HCT116 (cell line): ENCODE data around the gene UMPS. TPM values are rescaled to one million over a fixed set of nuclear protein-coding genes. Genes with fewer than 3 reads are reported as not detected.

Experiments used
- ATAC-seq: fragments of 200-7000 bp; cut with Tn5 transposase; 2 replicates; pipeline ENCODE4 v1.9.1; 2020; ENCODE audit warnings: mild to moderate bottlenecking, moderate library complexity
- BruUV-seq: library from RNA; stranded (reverse); fragments of 400-500 nt; replicated peaks from 2 replicates; lab custom pipeline; 2021; lab: Mats Ljungman, UMichigan
- CTCF ChIA-PET: fragments of 300-600 bp; sonication (Branson Sonifier 250); formaldehyde crosslinking; loops from one replicate; lab custom pipeline; 2021; ENCODE audit warnings: antibody characterized with exemption; lab: Charles Lee
- POLR2A ChIA-PET: fragments of 300-600, 350-600 bp; sonication (Branson Sonifier 250); formaldehyde crosslinking; loops from one replicate; lab custom pipeline; 2021; ENCODE audit warnings: antibody characterized with exemption; lab: Charles Lee
- RAD21 ChIA-PET, 2 experiments: fragments of 300-600 bp; sonication (Branson Sonifier 250); formaldehyde crosslinking; loops; one replicate each; lab custom pipeline; 2023; ENCODE audit warnings: low total read pairs in 2 of 2; ENCODE audit not compliant: uncharacterized antibody in 2 of 2, unreplicated experiment in 2 of 2, low non-redundant PET in 1 of 2; lab: Charles Lee
- DNase-seq: peaks from one replicate; pipeline ENCODE4 v3.0.0-alpha.2; 2010; ENCODE audit warnings: low read depth, low spot score
- H2AFZ ChIP-seq: fragments of 200-600 bp; shearing (Covaris generic), sonication (generic); 2 replicates; pipeline ENCODE4 v1.6.1; 2017; ENCODE audit warnings: low read depth, mixed run types, mixed read lengths, antibody characterized with exemption, low read length; ENCODE audit not compliant: poor library complexity, severe bottlenecking
- H3K27ac ChIP-seq: 2 replicates; pipeline ENCODE4 v1.5.1; 2012; ENCODE audit warnings: low read depth, low read length
- H3K27me3 ChIP-seq: fragments of 200-600 bp; sonication (generic); 2 replicates; pipeline ENCODE4 v1.6.1; 2016; ENCODE audit warnings: mixed run types, low read length, mixed read lengths; ENCODE audit not compliant: insufficient read depth
- H3K36me3 ChIP-seq, 2 experiments: fragments of 200-500 bp in 1 of 2; fragments of 200-600 bp in 1 of 2; sonication (Bioruptor generic) in 1 of 2; sonication (generic) in 1 of 2; 2 replicates each; pipeline versions ENCODE4 v1.5.1 to v1.6.1; 2014 to 2016; ENCODE audit warnings: low read length in 2 of 2, inconsistent platforms in 1 of 2, mixed read lengths in 1 of 2, mixed run types in 1 of 2; ENCODE audit not compliant: insufficient read depth in 2 of 2, control insufficient read depth in 1 of 2
- H3K4me1 ChIP-seq, 2 experiments: fragments of 200-600 bp in 1 of 2; sonication (generic) in 1 of 2; 2 replicates each; pipeline versions ENCODE4 v1.5.1 to v1.6.1; 2012 to 2017; ENCODE audit warnings: low read length in 2 of 2, inconsistent platforms in 1 of 2, mild to moderate bottlenecking in 1 of 2, mixed read lengths in 1 of 2, mixed run types in 1 of 2, moderate library complexity in 1 of 2; ENCODE audit not compliant: insufficient read depth in 2 of 2, control insufficient read depth in 1 of 2
- H3K4me2 ChIP-seq: fragments of 200-600 bp; sonication (generic); 2 replicates; pipeline ENCODE4 v1.6.1; 2017; ENCODE audit warnings: mixed run types, low read length, mixed read lengths
- H3K4me3 ChIP-seq, 2 experiments: fragments of 200-600 bp in 1 of 2; sonication (generic) in 1 of 2; replicated peaks in 1 of 2; 2 replicates each; pipeline ENCODE4 v1.5.1; 2011 to 2016; ENCODE audit warnings: low read length in 2 of 2, control low read depth in 1 of 2, low read depth in 1 of 2, mild to moderate bottlenecking in 1 of 2, mixed read lengths in 1 of 2, mixed run types in 1 of 2
- H3K79me2 ChIP-seq: fragments of 200-600 bp; sonication (generic); 2 replicates; pipeline ENCODE4 v1.6.1; 2017; ENCODE audit warnings: mild to moderate bottlenecking, mixed run types, low read length, moderate library complexity, mixed read lengths; ENCODE audit not compliant: insufficient read depth
- H3K9ac ChIP-seq: fragments of 200-600 bp; sonication (generic); 2 replicates; pipeline ENCODE4 v1.6.1; 2016; ENCODE audit warnings: low read length, mixed read lengths
- H3K9me2 ChIP-seq: fragments of 200-600 bp; sonication (generic), shearing (Covaris generic); 2 replicates; pipeline ENCODE4 v1.6.1; 2017; ENCODE audit warnings: mixed run types, mild to moderate bottlenecking, moderate library complexity; ENCODE audit not compliant: insufficient read depth
- H3K9me3 ChIP-seq, 2 experiments: fragments of 200-500 bp in 1 of 2; fragments of 200-600 bp in 1 of 2; sonication (Bioruptor generic) in 1 of 2; sonication (generic) in 1 of 2; 2 replicates each; pipeline ENCODE4 v1.6.1; 2014 to 2017; ENCODE audit warnings: low read length in 2 of 2, mixed read lengths in 2 of 2, inconsistent platforms in 1 of 2, low read depth in 1 of 2, mild to moderate bottlenecking in 1 of 2, mixed run types in 1 of 2, moderate library complexity in 1 of 2; ENCODE audit not compliant: control insufficient read depth in 1 of 2, insufficient read depth in 1 of 2
- H4K20me1 ChIP-seq: fragments of 200-600 bp; sonication (generic), shearing (Covaris generic); 2 replicates; pipeline ENCODE4 v1.6.1; 2017; ENCODE audit warnings: mixed run types, mild to moderate bottlenecking, moderate library complexity; ENCODE audit not compliant: insufficient read depth
- CEBPB ChIP-seq: IDR thresholded peaks from 2 replicates; pipeline ENCODE4 v1.6.1; 2012; ENCODE audit warnings: low read depth
- CTCF ChIP-seq, 3 experiments: fragments of 200-600 bp in 1 of 3; sonication (generic) in 1 of 3; IDR thresholded peaks in 2 of 3; conservative IDR thresholded peaks in 1 of 3; 2 replicates each; pipeline ENCODE4 v1.5.1; 2012 to 2017; ENCODE audit warnings: low read depth in 2 of 3, low read length in 2 of 3, antibody characterized with exemption in 1 of 3, borderline replicate concordance in 1 of 3, control low read depth in 1 of 3, mild to moderate bottlenecking in 1 of 3, mixed read lengths in 1 of 3, mixed run types in 1 of 3, moderate library complexity in 1 of 3; ENCODE audit not compliant: insufficient read depth in 1 of 3
- EGR1 ChIP-seq: IDR thresholded peaks from 2 replicates; pipeline ENCODE4 v1.6.1; 2012; ENCODE audit warnings: low read depth
- ELF1 ChIP-seq: IDR thresholded peaks from 2 replicates; pipeline ENCODE4 v1.6.1; 2012; ENCODE audit warnings: low read depth, borderline replicate concordance
- FOSL1 ChIP-seq: IDR thresholded peaks from 2 replicates; pipeline ENCODE4 v1.6.1; 2012; ENCODE audit warnings: low read depth
- JUND ChIP-seq: IDR thresholded peaks from 2 replicates; pipeline ENCODE4 v1.6.1; 2012
- MAX ChIP-seq: IDR thresholded peaks from 2 replicates; pipeline ENCODE4 v1.6.1; 2012
- RAD21 ChIP-seq: IDR thresholded peaks from 2 replicates; pipeline ENCODE4 v1.6.1; 2012; ENCODE audit warnings: low read depth, mild to moderate bottlenecking
- SP1 ChIP-seq: IDR thresholded peaks from 2 replicates; pipeline ENCODE4 v1.6.1; 2012; ENCODE audit warnings: low read depth
- YY1 ChIP-seq: IDR thresholded peaks from 2 replicates; pipeline ENCODE4 v1.6.1; 2011; ENCODE audit warnings: low read length, low read depth, moderate library complexity, mild to moderate bottlenecking; ENCODE audit not compliant: insufficient replicate concordance; ENCODE audit errors: extremely low read depth
- ZNF274 ChIP-seq: fragments of 200-500 bp; sonication (Bioruptor generic); IDR thresholded peaks from 2 replicates; pipeline ENCODE4 v1.6.1; 2014; ENCODE audit warnings: mild to moderate bottlenecking, low read depth, low read length, inconsistent platforms
- intact Hi-C: fragments of 100-400 bp; cut with micrococcal nuclease; formaldehyde crosslinking; loops from 2 replicates; pipeline ENCODE4 v1.10.0; 2022
- total RNA-seq: library from RNA; stranded (reverse); gene quantifications from one replicate; pipeline ENCODE4 v1.2.1, GENCODE V29; 2021; ENCODE audit not compliant: unreplicated experiment

UMPS gene
- total RNA-seq, 1 experiment from 2014 or later = 41.3 TPM

DNA sequence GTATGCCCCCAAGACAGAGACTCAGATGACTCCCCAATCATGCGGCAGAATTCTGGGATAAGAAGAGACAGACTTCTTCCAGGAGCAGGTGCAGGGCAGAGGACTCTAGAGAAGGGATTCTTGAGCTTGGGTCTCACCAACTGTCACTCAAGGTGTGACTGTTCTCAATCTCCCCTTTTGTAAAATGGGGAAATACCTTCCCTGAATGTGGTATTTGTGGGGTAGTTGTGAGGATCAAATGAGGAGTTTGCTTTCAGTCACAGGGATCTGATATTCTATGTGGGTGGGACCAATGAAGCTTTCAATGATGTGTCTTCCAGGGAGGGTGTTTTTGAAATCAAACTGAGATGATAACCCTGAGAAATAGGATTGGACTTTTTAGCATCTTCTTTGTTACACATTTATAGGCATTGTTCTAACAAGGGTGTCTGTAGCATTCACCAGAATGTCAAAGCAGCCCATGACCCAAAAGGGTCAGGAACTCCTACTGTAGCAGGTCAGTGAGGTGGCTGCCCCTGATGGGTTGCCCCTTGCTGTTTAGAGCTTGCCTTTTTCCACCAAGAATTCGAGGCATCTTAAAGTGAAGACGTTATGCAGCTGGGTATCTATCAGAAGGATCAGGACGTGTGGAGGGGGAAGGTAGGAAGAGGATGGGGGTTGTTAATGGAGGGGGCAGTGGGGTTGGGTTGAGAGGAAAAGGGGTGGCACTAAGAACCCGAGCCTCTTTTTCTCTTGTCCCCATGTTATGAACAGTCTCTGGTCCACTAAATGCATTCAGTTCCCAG, 28.8 kb downstream of the UMPS start:
- DNase-seq = no peak
- no peak for TF ChIP-seq FOSL1
- no peak for TF ChIP-seq SP1
- TF ChIP-seq CTCF (IDR thresholded peaks at IDR 0.05 in 2 of 3, conservative IDR thresholded peaks at IDR 0.05 in 1 of 3; ENCODE audit: borderline replicate concordance in 1 of 3, insufficient read depth in 1 of 3, low read depth in 2 of 3, low read length in 2 of 3) = no peak
- TF ChIP-seq CEBPB = no peak
- no peak for TF ChIP-seq RAD21
- TF ChIP-seq ZNF274 = no peak
- TF ChIP-seq EGR1 = no peak
- no peak for TF ChIP-seq MAX
- no peak for TF ChIP-seq JUND
- TF ChIP-seq ELF1 = no peak
- TF ChIP-seq YY1 = no peak
- Histone ChIP-seq H3K27me3 (no peaks in the 10 kb centered on the region), H3K4me3 (no peak overlapping the region), H3K9me3 (no peaks in the 10 kb centered on the region), H3K9me2 (no peaks in the 10 kb centered on the region), H4K20me1 (no peaks in the 10 kb centered on the region), H3K4me1 (peaks cover 0 to 7% of the 10 kb centered on the region in 2 experiments; a peak in 1 of 4 replicates), H3K79me2 (no peaks in the 10 kb centered on the region), H3K4me2 (no peak overlapping the region), H3K27ac (no peak overlapping the region), H3K36me3 (no peaks in the 10 kb centered on the region), H2AFZ (no peak overlapping the region), H3K9ac (no peak overlapping the region)
- RAD21 ChIA-PET = no interaction called here
- POLR2A ChIA-PET = no interaction called here
- intact Hi-C loops = no loop called here
- no TSS peak for BruUV-seq
- CTCF ChIA-PET = interaction anchor here (2.1 to 4.4 kb wide), 3 partner anchors 143 to 200 kb away, joined by 5 to 101 read pairs (median 14); no protein-coding TSS in a partner anchor
- ATAC-seq = no peak
